Colonic mucosa (tissue), 4 donors: ENCODE results near the gene PARVA. TPM values are rescaled to one million over a fixed set of nuclear protein-coding genes. Genes with fewer than 3 reads are reported as not detected.

Source experiments
- DNase-seq: peaks from one replicate; pipeline ENCODE4 v3.0.0-alpha.2; 2020
- H3K27ac ChIP-seq: fragments of 200-600 bp; one replicate; pipeline ENCODE4 v1.8.0; 2021
- H3K27me3 ChIP-seq: fragments of 200-600 bp; one replicate; pipeline ENCODE4 v1.8.0; 2021
- H3K36me3 ChIP-seq: fragments of 200-600 bp; one replicate; pipeline ENCODE4 v1.8.0; 2021
- H3K4me1 ChIP-seq: fragments of 200-600 bp; one replicate; pipeline ENCODE4 v1.8.0; 2021; ENCODE audit warnings: mild to moderate bottlenecking
- H3K4me3 ChIP-seq: fragments of 200-600 bp; one replicate; pipeline ENCODE4 v1.8.0; 2021
- H3K9ac ChIP-seq, 2 donors: one replicate each; pipeline ENCODE4 v1.7.0; 2013; ENCODE audit warnings: control low read depth in 2 of 2, low read depth in 2 of 2, low read length in 2 of 2
- H3K9me3 ChIP-seq: fragments of 200-600 bp; one replicate; pipeline ENCODE4 v1.8.0; 2021
- intact Hi-C: fragments of 100-400 bp; cut with DNase I; formaldehyde crosslinking; loops from one replicate; pipeline ENCODE4 v1.14.1; 2022
- total RNA-seq, 2 donors: library from RNA; stranded (reverse); fragmentation: NEBNext Ultra II Directional in 1 of 2; extraction: Animal tissue kit (Norgen Biotek cat#: 25700) in 1 of 2; gene quantifications; one replicate each; pipeline ENCODE4 v1.2.1, GENCODE V29; 2021
- TF ChIP-seq, protein P1 (sequence below): fragments of 200-600 bp; IDR thresholded peaks from one replicate; pipeline ENCODE4 v1.8.0; 2022; ENCODE audit warnings: antibody characterized with exemption, mild to moderate bottlenecking
- donor health status: healthy.
- donor health status: DM: no; HTN: no; CAD: no.
- donor health status: DM: no; HTN: no; CAD: no.

Gene PARVA
- total RNA-seq, 2 donors from 2014 or later: 61.8 to 78.5 TPM

- Histone ChIP-seq H3K9me3 (no peaks in the 10 kb centered on the region), H3K9ac (no peak overlapping the region), H3K4me1 (no peaks in the 10 kb centered on the region), H3K27ac (no peak overlapping the region), H3K27me3 (no peaks in the 10 kb centered on the region), H3K4me3 (no peak overlapping the region), H3K36me3 (no peaks in the 10 kb centered on the region)
- TF ChIP-seq, protein P1, sequence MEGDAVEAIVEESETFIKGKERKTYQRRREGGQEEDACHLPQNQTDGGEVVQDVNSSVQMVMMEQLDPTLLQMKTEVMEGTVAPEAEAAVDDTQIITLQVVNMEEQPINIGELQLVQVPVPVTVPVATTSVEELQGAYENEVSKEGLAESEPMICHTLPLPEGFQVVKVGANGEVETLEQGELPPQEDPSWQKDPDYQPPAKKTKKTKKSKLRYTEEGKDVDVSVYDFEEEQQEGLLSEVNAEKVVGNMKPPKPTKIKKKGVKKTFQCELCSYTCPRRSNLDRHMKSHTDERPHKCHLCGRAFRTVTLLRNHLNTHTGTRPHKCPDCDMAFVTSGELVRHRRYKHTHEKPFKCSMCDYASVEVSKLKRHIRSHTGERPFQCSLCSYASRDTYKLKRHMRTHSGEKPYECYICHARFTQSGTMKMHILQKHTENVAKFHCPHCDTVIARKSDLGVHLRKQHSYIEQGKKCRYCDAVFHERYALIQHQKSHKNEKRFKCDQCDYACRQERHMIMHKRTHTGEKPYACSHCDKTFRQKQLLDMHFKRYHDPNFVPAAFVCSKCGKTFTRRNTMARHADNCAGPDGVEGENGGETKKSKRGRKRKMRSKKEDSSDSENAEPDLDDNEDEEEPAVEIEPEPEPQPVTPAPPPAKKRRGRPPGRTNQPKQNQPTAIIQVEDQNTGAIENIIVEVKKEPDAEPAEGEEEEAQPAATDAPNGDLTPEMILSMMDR: no peak
- intact Hi-C loops: no loop called here
- no peak for DNase-seq
Observed at GRCh38 chr11:12441231-12441861, 64.0 kb downstream of the PARVA start.

- Histone ChIP-seq H3K27ac (no peak overlapping the region), H3K4me3 (no peak overlapping the region), H3K9ac (no peak overlapping the region), H3K27me3 (no peaks in the 10 kb centered on the region), H3K4me1 (no peaks in the 10 kb centered on the region), H3K9me3 (no peaks in the 10 kb centered on the region), H3K36me3 (no peaks in the 10 kb centered on the region)
- intact Hi-C loops: no loop called here
- TF ChIP-seq, protein P1: no peak
- DNase-seq: no peak
Observed at GRCh38 chr11:12444601-12445000, 67.2 kb downstream of the PARVA start.

GRCh38 chr11:12445001-12445400 lies 67.6 kb downstream of the PARVA start:
- H3K36me3 ChIP-seq: no peaks in the 10 kb centered on the region
- no peak overlapping the region for H3K9ac ChIP-seq
- H3K27ac ChIP-seq: no peak overlapping the region
- intact Hi-C loops: no loop called here
- H3K4me3 ChIP-seq: no peak overlapping the region
- TF ChIP-seq, protein P1: no peak
- H3K27me3 ChIP-seq: no peaks in the 10 kb centered on the region
- H3K9me3 ChIP-seq: no peaks in the 10 kb centered on the region
- H3K4me1 ChIP-seq: no peaks in the 10 kb centered on the region
- DNase-seq: no peak

DNA sequence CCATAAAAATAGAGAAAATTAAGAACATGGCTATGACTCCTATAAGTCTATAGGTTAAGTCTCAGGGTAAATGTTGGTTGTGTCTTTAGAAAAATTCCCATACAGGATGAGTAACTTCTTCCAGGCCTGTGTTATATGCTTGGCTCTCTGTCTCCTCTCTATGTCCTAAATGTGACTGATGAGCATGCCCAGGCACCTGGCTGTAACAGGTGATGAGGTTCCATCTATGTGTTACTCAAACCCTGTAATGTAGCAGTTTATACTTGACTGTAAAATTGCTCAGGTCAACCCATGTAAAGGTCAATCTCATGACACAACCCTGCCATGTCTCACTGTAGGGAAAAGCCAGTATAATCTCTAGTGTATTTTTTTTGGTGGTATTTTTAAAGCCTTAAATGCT lies 69.5 kb downstream of the PARVA start:
- Histone ChIP-seq H3K36me3 (no peaks in the 10 kb centered on the region), H3K27ac (no peak overlapping the region), H3K4me1 (no peaks in the 10 kb centered on the region), H3K4me3 (no peak overlapping the region), H3K9ac (no peak overlapping the region), H3K9me3 (no peaks in the 10 kb centered on the region), H3K27me3 (no peaks in the 10 kb centered on the region)
- TF ChIP-seq, protein P1: no peak
- intact Hi-C loops: no loop called here
- no peak for DNase-seq

GRCh38 chr11:12448131-12448939 lies 71.0 kb downstream of the PARVA start:
- no peak overlapping the region for H3K4me3 ChIP-seq
- no peak overlapping the region for H3K9ac ChIP-seq
- no peaks in the 10 kb centered on the region for H3K36me3 ChIP-seq
- no peaks in the 10 kb centered on the region for H3K4me1 ChIP-seq
- DNase-seq: no peak
- TF ChIP-seq, protein P1: no peak
- intact Hi-C loops: no loop called here
- no peaks in the 10 kb centered on the region for H3K27me3 ChIP-seq
- H3K9me3 ChIP-seq: no peaks in the 10 kb centered on the region
- H3K27ac ChIP-seq: no peak overlapping the region
